GM12801 (cell line): ENCODE data around the gene NKD2.

Experiments used
- CTCF ChIP-seq: IDR thresholded peaks from one replicate; pipeline ENCODE4 v1.5.1; 2011; ENCODE audit warnings: control low read depth; ENCODE audit not compliant: insufficient read length; ENCODE audit errors: extremely low read depth

The NKD2 gene

GRCh38 chr5:1008451-1009358 is at the start of gene NKD2:
TSS of gene NKD2 (plus strand) at chr5:1008802. CDS start at chr5:1009058, 256 bp downstream.
- TF ChIP-seq CTCF, result no peak

GRCh38 chr5:959581-960531 is 48.7 kb upstream of the NKD2 start:
- no peak for TF ChIP-seq CTCF

GRCh38 chr5:960551-960950 is 48.1 kb upstream of the NKD2 start:
- TF ChIP-seq CTCF, result no peak

- no peak for TF ChIP-seq CTCF
Observed at GRCh38 chr5:961002-961710, 47.4 kb upstream of the NKD2 start.

- no peak for TF ChIP-seq CTCF
Observed at GRCh38 chr5:961711-962240, 46.8 kb upstream of the NKD2 start.

GRCh38 chr5:962386-962785 is 46.2 kb upstream of the NKD2 start:
- no peak for TF ChIP-seq CTCF
